Transverse colon (tissue), 4 donors: ENCODE data around the gene PRM1.

Source experiments
- CTCF ChIP-seq, 5 experiments: fragments of 200-600 bp in 3 of 5; fragments of 450-650 bp in 2 of 5; sonication (generic) in 3 of 5; IDR thresholded peaks; 1 replicate in 2 of 5; 2 replicates in 3 of 5; pipeline ENCODE4 v1.5.1; 2016 to 2017; ENCODE audit warnings: antibody characterized with exemption in 5 of 5, inconsistent platforms in 3 of 5, mild to moderate bottlenecking in 2 of 5, moderate library complexity in 1 of 5
- EP300 ChIP-seq: sonication (generic); formaldehyde crosslinking; IDR thresholded peaks from one replicate; pipeline ENCODE4 v1.6.1; 2017; ENCODE audit warnings: antibody characterized with exemption, low read depth
- POLR2A ChIP-seq: fragments of 450-650 bp; IDR thresholded peaks from one replicate; pipeline ENCODE4 v1.6.1; 2016; ENCODE audit warnings: antibody characterized with exemption, mild to moderate bottlenecking, moderate library complexity
- POLR2AphosphoS5 ChIP-seq, 3 donors: sonication (generic); formaldehyde crosslinking; IDR thresholded peaks; one replicate each; pipeline ENCODE4 v1.6.1; 2016; ENCODE audit warnings: antibody characterized with exemption in 3 of 3

GRCh38 chr16:11276896-11277593 is 4.1 kb downstream of the PRM1 start:
- TF ChIP-seq CTCF (IDR thresholded peaks at IDR 0.05) (no peak), EP300 (no peak), POLR2A (no peak), POLR2AphosphoS5 (IDR thresholded peaks at IDR 0.05) (no peak)
